Tibial artery (tissue), 4 donors: ENCODE measurements around the gene TMEM208.

Source experiments
- DNase-seq, 2 donors: peaks; one replicate each; pipeline ENCODE4 v3.0.0-alpha.2; 2019
- H3K27ac ChIP-seq, 2 donors: fragments of 200-600 bp; sonication (generic) in 1 of 2; 1 replicate in 1 of 2; 2 replicates in 1 of 2; pipeline ENCODE4 v1.5.1; 2018 to 2019; ENCODE audit warnings: mild to moderate bottlenecking in 1 of 2
- H3K27me3 ChIP-seq, 2 donors: fragments of 200-600 bp; sonication (generic) in 1 of 2; one replicate each; pipeline versions ENCODE4 v1.5.1 to v1.6.0; 2016 to 2019
- H3K36me3 ChIP-seq, 3 donors: fragments of 200-600 bp; sonication (generic) in 2 of 3; one replicate each; pipeline ENCODE4 v1.5.1; 2016 to 2019; ENCODE audit warnings: mild to moderate bottlenecking in 2 of 3
- H3K4me1 ChIP-seq, 4 donors: fragments of 200-600 bp; sonication (generic) in 2 of 4; 1 replicate in 3 of 4; 2 replicates in 1 of 4; pipeline ENCODE4 v1.5.1; 2016 to 2019
- H3K4me3 ChIP-seq, 2 donors: fragments of 200-600 bp; sonication (generic) in 1 of 2; 1 replicate in 1 of 2; 2 replicates in 1 of 2; pipeline ENCODE4 v1.5.1; 2018 to 2019; ENCODE audit warnings: mild to moderate bottlenecking in 2 of 2
- H3K9me3 ChIP-seq, 3 donors: fragments of 200-600 bp; sonication (generic) in 1 of 3; one replicate each; pipeline ENCODE4 v1.5.1; 2016 to 2019
- intact Hi-C: fragments of 100-400 bp; cut with DNase I; formaldehyde crosslinking; loops from one replicate; pipeline ENCODE4 v1.15.0; 2023; ENCODE audit warnings: low total_unique reads
- TF ChIP-seq, protein P1 (sequence below), 2 experiments: fragments of 200-600 bp in 1 of 2; fragments of 450-650 bp in 1 of 2; IDR thresholded peaks; one replicate each; pipeline ENCODE4 v1.5.1; 2017 to 2019; ENCODE audit warnings: antibody characterized with exemption in 2 of 2, mild to moderate bottlenecking in 1 of 2, moderate library complexity in 1 of 2

The TMEM208 gene

DNA sequence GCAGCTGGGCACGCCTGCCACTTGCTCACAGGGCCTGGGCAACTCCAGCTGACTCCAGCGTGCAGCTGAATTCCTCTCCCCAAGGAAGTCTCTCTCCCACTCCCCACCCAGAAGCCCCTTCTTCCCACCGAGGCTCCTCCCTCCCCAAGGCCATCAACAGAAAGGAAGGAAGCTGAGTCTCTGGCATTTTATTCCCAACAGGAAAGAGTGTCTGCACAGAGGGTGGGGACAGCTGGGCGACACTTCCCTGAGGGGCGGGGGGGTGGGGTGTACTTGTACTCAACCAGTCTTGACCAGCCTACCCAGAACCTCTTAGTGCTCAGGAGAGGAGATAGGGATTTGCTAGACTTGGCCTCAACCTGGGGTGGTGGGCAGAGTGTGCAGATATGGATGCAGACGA lies 36.9 kb upstream of the TMEM208 start, which contains the start of gene EXOC3L1:
Gene EXOC3L1 (minus strand): TSS at position 96 of the 400 bp plus-strand sequence. CDS start 460 bp downstream, outside the sequence.
- intact Hi-C loops = no loop called here
- peaks cover 7 to 21% (median 15%) of the 10 kb centered on the region in 3 donors for H3K36me3 ChIP-seq

DNA sequence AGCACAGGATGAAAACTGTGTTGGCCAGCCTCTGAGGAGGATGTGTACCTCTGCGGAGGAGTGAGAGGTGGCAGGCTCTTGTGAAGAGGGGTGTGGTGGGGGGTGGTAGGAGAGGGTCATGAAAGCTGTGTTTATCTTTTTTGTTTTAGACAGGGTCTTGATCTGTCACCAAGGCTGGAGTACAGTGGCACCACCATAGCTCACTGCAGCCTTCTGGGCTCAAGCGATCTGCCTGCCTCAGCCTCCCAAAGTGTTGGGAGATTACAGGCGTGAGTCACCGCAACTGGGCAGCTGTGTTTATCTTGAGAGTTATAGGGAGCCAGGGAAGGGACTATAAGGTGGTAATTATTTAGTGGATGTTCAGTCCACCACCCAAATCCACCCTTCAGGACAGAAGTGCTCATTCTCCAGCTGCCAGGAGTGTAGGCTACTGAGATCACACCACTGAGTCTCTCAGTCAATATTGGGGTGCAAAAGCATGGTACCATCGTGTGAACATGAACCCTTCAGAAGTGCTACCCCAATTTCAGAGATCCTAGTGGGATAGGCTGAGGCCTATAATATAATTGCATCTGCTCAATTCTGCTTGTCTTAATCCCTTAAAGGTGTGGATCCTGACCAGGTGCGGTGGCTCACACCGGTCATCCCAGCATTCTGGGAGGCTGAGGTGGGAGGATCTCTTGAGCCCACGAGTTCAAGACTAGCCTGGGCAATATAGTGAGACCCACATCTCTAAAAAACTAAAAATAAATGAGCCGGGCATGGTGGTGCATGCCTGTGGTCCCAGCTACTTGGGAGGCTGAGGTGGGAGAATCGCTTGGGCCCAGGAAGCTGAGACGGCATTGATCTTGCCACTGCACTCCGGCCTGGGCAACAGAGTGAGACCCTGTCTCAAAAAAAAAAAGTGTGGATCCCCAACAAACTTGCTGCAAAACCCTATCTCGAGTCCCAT lies 36.2 kb upstream of the TMEM208 start:
- H3K27ac ChIP-seq = no peak overlapping the region
- no peak overlapping the region for H3K4me3 ChIP-seq
- DNase-seq = no peak
- TF ChIP-seq, protein P1, sequence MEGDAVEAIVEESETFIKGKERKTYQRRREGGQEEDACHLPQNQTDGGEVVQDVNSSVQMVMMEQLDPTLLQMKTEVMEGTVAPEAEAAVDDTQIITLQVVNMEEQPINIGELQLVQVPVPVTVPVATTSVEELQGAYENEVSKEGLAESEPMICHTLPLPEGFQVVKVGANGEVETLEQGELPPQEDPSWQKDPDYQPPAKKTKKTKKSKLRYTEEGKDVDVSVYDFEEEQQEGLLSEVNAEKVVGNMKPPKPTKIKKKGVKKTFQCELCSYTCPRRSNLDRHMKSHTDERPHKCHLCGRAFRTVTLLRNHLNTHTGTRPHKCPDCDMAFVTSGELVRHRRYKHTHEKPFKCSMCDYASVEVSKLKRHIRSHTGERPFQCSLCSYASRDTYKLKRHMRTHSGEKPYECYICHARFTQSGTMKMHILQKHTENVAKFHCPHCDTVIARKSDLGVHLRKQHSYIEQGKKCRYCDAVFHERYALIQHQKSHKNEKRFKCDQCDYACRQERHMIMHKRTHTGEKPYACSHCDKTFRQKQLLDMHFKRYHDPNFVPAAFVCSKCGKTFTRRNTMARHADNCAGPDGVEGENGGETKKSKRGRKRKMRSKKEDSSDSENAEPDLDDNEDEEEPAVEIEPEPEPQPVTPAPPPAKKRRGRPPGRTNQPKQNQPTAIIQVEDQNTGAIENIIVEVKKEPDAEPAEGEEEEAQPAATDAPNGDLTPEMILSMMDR (IDR thresholded peaks at IDR 0.05) = no peak
- H3K9me3 ChIP-seq = no peaks in the 10 kb centered on the region
- H3K27me3 ChIP-seq = no peaks in the 10 kb centered on the region
- H3K4me1 ChIP-seq = peaks cover 12 to 32% (median 23%) of the 10 kb centered on the region in 4 donors
- intact Hi-C loops = no loop called here
- H3K36me3 ChIP-seq = peaks cover 14 to 28% (median 22%) of the 10 kb centered on the region in 3 donors

More for the DNA sequence above, 36.9 kb upstream of the TMEM208 start, which contains the start of gene EXOC3L1:
- H3K9me3 ChIP-seq = no peaks in the 10 kb centered on the region
- H3K4me1 ChIP-seq = peaks cover 12 to 39% (median 30%) of the 10 kb centered on the region in 4 donors
- no peak within 1 kb of the TSS for H3K4me3 ChIP-seq
- TF ChIP-seq, protein P1 (IDR thresholded peaks at IDR 0.05) = no peak
- no peak for DNase-seq
- H3K27ac ChIP-seq = no peak within 1 kb of the TSS
- H3K27me3 ChIP-seq = no peaks in the 10 kb centered on the region

DNA sequence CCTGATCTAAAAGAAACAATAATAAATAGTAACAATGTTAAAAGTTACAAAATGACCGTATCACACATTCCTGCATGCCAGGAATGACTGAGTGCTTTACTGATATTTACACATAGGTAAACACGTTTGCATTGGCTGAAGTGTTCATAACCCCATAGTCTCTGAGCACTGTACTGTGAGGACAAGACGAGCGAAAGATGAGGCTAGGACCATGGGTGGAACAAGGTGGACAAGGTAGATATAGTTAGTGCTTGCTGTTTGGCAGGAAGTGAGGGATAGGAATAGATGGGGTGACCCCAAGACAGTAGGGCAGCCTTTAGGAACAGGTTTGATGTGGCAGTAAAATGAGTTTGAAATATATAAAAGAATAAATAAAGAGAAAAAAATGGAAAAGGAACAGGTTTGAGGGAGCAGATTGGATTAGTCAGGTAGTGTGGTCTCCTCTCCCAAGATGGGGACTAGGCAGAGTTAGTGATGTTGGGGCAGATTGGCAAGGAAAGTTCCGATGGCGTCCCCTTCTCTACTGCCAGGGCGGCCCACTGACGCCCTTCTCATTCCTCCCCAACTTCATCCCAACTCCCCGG lies 35.4 kb upstream of the TMEM208 start:
- no peak for DNase-seq
- H3K4me1 ChIP-seq = peaks cover 12 to 28% (median 22%) of the 10 kb centered on the region in 4 donors
- H3K27ac ChIP-seq = peak overlapping the region in 1 of 2 donors; percentile 75
- peak overlapping the region; percentile 68 to 87 for H3K4me3 ChIP-seq
- intact Hi-C loops = no loop called here
- H3K9me3 ChIP-seq = no peaks in the 10 kb centered on the region
- peaks cover 22 to 36% (median 30%) of the 10 kb centered on the region in 3 donors for H3K36me3 ChIP-seq
- TF ChIP-seq, protein P1 (IDR thresholded peaks at IDR 0.05) = no peak
- H3K27me3 ChIP-seq = no peaks in the 10 kb centered on the region

DNA sequence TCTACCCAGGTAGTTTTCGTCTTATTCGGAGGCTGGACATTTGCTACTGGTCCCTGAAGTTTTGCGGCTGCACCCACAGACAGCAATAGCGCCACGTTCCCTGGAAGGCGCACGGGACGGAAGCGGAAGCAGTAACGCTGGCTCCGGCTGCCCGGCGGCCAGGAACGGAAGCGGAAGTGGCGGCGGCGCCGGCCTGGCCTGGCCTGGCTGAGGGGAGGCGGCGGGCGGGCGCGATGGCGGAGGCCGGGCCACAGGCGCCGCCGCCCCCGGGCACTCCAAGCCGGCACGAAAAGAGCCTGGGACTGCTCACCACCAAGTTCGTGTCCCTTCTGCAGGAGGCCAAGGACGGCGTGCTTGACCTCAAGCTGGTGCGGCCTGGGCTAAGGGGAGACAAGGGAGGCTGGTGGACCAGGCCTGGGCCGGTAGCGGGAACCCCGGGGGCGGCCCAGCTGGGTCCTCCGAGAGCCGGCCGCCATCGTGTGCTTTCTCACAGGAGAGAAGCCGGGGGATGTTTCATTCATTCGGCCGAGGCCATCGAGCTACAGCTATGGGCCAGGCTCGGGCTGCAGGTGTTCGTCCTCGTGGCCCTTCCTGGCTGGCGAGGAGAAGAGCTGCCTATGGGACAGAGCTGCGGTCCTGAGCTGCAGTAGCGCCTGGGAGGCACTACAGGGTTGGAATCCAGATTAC lies 34.8 kb upstream of the TMEM208 start, which contains the start of gene E2F4:
Gene E2F4 (plus strand): TSS at position 161 of the 687 bp plus-strand sequence. CDS start 73 bp downstream, at position 234.
- peak; percentile 88 to 94 for DNase-seq
- no peaks in the 10 kb centered on the region for H3K9me3 ChIP-seq
- peak within 1 kb of the TSS; percentile 68 to 87 for H3K4me3 ChIP-seq
- H3K4me1 ChIP-seq = peaks cover 12 to 28% (median 22%) of the 10 kb centered on the region in 4 donors
- intact Hi-C loops = no loop called here
- H3K27ac ChIP-seq = peak within 1 kb of the TSS; percentile 66 to 75
- TF ChIP-seq, protein P1 (IDR thresholded peaks at IDR 0.05) = no peak
- no peaks in the 10 kb centered on the region for H3K27me3 ChIP-seq
- peaks cover 28 to 42% (median 36%) of the 10 kb centered on the region in 3 donors for H3K36me3 ChIP-seq

- intact Hi-C loops = no loop called here
- Histone ChIP-seq H3K4me1 (peaks cover 12 to 29% (median 22%) of the 10 kb centered on the region in 4 donors), H3K9me3 (no peaks in the 10 kb centered on the region), H3K27ac (peak overlapping the region; percentile 66 to 75), H3K4me3 (peak overlapping the region; percentile 68 to 87), H3K27me3 (no peaks in the 10 kb centered on the region), H3K36me3 (peaks cover 36 to 50% (median 43%) of the 10 kb centered on the region in 3 donors)
- TF ChIP-seq, protein P1 (IDR thresholded peaks at IDR 0.05) = no peak
- DNase-seq = no peak
Observed at GRCh38 chr16:67192781-67193361, 34.1 kb upstream of the TMEM208 start.
